ENCODE measurements around the gene SIGLEC5. TPM values are rescaled to one million over a fixed set of nuclear protein-coding genes. Genes with fewer than 3 reads are reported as not detected.
"Not testable (repeated sequence)": the region's sequence is repeated elsewhere in the genome, so short reads cannot be mapped to it uniquely, and the experiment has no call there.

SIGLEC5 gene
- total RNA-seq = not detected in 2 replicates

- H3K27me3 Mint-ChIP-seq; H3K4me3 Mint-ChIP-seq; H3K36me3 Mint-ChIP-seq (ENCODE audit: low read depth); H3K9me3 Mint-ChIP-seq; H3K27ac Mint-ChIP-seq; DNase-seq; H3K4me1 Mint-ChIP-seq: not testable (repeated sequence)
- intact Hi-C loops (cut with micrococcal nuclease) = loop anchor here (1.0 kb wide), 1 partner anchor 14 kb away; no protein-coding TSS in a partner anchor
Measured at GRCh38 chr19:51630315-51630714, at the start of gene SIGLEC5. Gene SIGLEC5 (minus strand): TSS chr19:51630401. CDS start chr19:51630335, 66 bp downstream.

GRCh38 chr19:51676566-51677083, 46.4 kb upstream of the SIGLEC5 start:
- Mint-ChIP-seq H3K4me1 (peaks cover 4% of the 10 kb centered on the region), H3K27me3 (peaks cover 9% of the 10 kb centered on the region), H3K36me3 (ENCODE audit: low read depth) (no peaks in the 10 kb centered on the region), H3K27ac (no peak overlapping the region), H3K9me3 (peaks cover 6% of the 10 kb centered on the region), H3K4me3 (no peak overlapping the region)
- DNase-seq = peak; percentile 78
- intact Hi-C loops (cut with micrococcal nuclease) = no loop called here

GRCh38 chr19:51675911-51676565, 45.8 kb upstream of the SIGLEC5 start:
- H3K27me3 Mint-ChIP-seq; H3K27ac Mint-ChIP-seq; H3K4me1 Mint-ChIP-seq; intact Hi-C loops (cut with micrococcal nuclease); H3K36me3 Mint-ChIP-seq (ENCODE audit: low read depth); H3K9me3 Mint-ChIP-seq; H3K4me3 Mint-ChIP-seq: not testable (repeated sequence)
- peak; percentile 59 for DNase-seq

- DNase-seq = peak; percentile 25
- intact Hi-C loops (cut with micrococcal nuclease) = no loop called here
- H3K4me1 Mint-ChIP-seq = no peaks in the 10 kb centered on the region
- H3K36me3 Mint-ChIP-seq (ENCODE audit: low read depth) = no peaks in the 10 kb centered on the region
- H3K27ac Mint-ChIP-seq = no peak overlapping the region
- H3K4me3 Mint-ChIP-seq = no peak overlapping the region
- peaks cover 11% of the 10 kb centered on the region for H3K27me3 Mint-ChIP-seq
- H3K9me3 Mint-ChIP-seq = no peaks in the 10 kb centered on the region
Measured at GRCh38 chr19:51668216-51668615, 38.0 kb upstream of the SIGLEC5 start.

- H3K9me3 Mint-ChIP-seq = no peaks in the 10 kb centered on the region
- intact Hi-C loops (cut with micrococcal nuclease) = no loop called here
- no peaks in the 10 kb centered on the region for H3K36me3 Mint-ChIP-seq (ENCODE audit: low read depth)
- no peaks in the 10 kb centered on the region for H3K4me1 Mint-ChIP-seq
- H3K4me3 Mint-ChIP-seq = no peak overlapping the region
- H3K27ac Mint-ChIP-seq = no peak overlapping the region
- H3K27me3 Mint-ChIP-seq = peaks cover 16% of the 10 kb centered on the region
- DNase-seq = no peak
Measured at GRCh38 chr19:51664997-51665396, 34.8 kb upstream of the SIGLEC5 start.

GRCh38 chr19:51664131-51664530, 33.9 kb upstream of the SIGLEC5 start:
- DNase-seq = no peak
- no peak overlapping the region for H3K27ac Mint-ChIP-seq
- no peaks in the 10 kb centered on the region for H3K36me3 Mint-ChIP-seq (ENCODE audit: low read depth)

GRCh38 chr19:51663650-51664049, 33.4 kb upstream of the SIGLEC5 start:
- DNase-seq = no peak
- Mint-ChIP-seq H3K27me3 (peaks cover 18% of the 10 kb centered on the region), H3K27ac (no peak overlapping the region), H3K9me3 (no peaks in the 10 kb centered on the region), H3K4me3 (no peak overlapping the region), H3K4me1 (no peaks in the 10 kb centered on the region), H3K36me3 (ENCODE audit: low read depth) (no peaks in the 10 kb centered on the region)
- intact Hi-C loops (cut with micrococcal nuclease) = no loop called here

More at GRCh38 chr19:51664131-51664530, 33.9 kb upstream of the SIGLEC5 start:
- no peaks in the 10 kb centered on the region for H3K9me3 Mint-ChIP-seq
- H3K27me3 Mint-ChIP-seq = peaks cover 18% of the 10 kb centered on the region
- H3K4me3 Mint-ChIP-seq = no peak overlapping the region
- intact Hi-C loops (cut with micrococcal nuclease) = no loop called here
- H3K4me1 Mint-ChIP-seq = no peaks in the 10 kb centered on the region

- Mint-ChIP-seq H3K4me3 (no peak overlapping the region), H3K27ac (no peak overlapping the region), H3K27me3 (peaks cover 23% of the 10 kb centered on the region), H3K9me3 (no peaks in the 10 kb centered on the region), H3K36me3 (ENCODE audit: low read depth) (no peaks in the 10 kb centered on the region), H3K4me1 (peaks cover 5% of the 10 kb centered on the region)
- peak; percentile 84 for DNase-seq
- intact Hi-C loops (cut with micrococcal nuclease) = loop anchor here (2.0 kb wide), 1 partner anchor 502 kb away; no protein-coding TSS in a partner anchor
Measured at GRCh38 chr19:51660975-51661600, 30.9 kb upstream of the SIGLEC5 start.

GRCh38 chr19:51654783-51655182, 24.6 kb upstream of the SIGLEC5 start:
- H3K27me3 Mint-ChIP-seq = peaks cover 10% of the 10 kb centered on the region
- DNase-seq = no peak
- no peaks in the 10 kb centered on the region for H3K9me3 Mint-ChIP-seq
- intact Hi-C loops (cut with micrococcal nuclease) = loop anchor here (10.0 kb wide), 1 partner anchor 120 kb away; no protein-coding TSS in a partner anchor
- H3K4me3 Mint-ChIP-seq = no peak overlapping the region
- H3K36me3 Mint-ChIP-seq (ENCODE audit: low read depth) = no peaks in the 10 kb centered on the region
- H3K27ac Mint-ChIP-seq = no peak overlapping the region
- H3K4me1 Mint-ChIP-seq = peaks cover 5% of the 10 kb centered on the region

GRCh38 chr19:51653162-51653561, 23.0 kb upstream of the SIGLEC5 start:
- Mint-ChIP-seq H3K27ac (no peak overlapping the region), H3K36me3 (ENCODE audit: low read depth) (no peaks in the 10 kb centered on the region), H3K4me3 (no peak overlapping the region), H3K27me3 (peaks cover 6% of the 10 kb centered on the region), H3K4me1 (peaks cover 5% of the 10 kb centered on the region), H3K9me3 (no peaks in the 10 kb centered on the region)
- DNase-seq = no peak
- intact Hi-C loops (cut with micrococcal nuclease) = loop anchor here (10.0 kb wide), 1 partner anchor 122 kb away; no protein-coding TSS in a partner anchor

GRCh38 chr19:51652266-51652665, 22.1 kb upstream of the SIGLEC5 start:
- Mint-ChIP-seq H3K4me1 (peaks cover 5% of the 10 kb centered on the region), H3K27ac (no peak overlapping the region), H3K36me3 (ENCODE audit: low read depth) (no peaks in the 10 kb centered on the region), H3K4me3 (no peak overlapping the region), H3K27me3 (peaks cover 4% of the 10 kb centered on the region), H3K9me3 (no peaks in the 10 kb centered on the region)
- intact Hi-C loops (cut with micrococcal nuclease) = loop anchor here (10.0 kb wide), 1 partner anchor 123 kb away; no protein-coding TSS in a partner anchor
- no peak for DNase-seq

GRCh38 chr19:51651216-51651846, 21.1 kb upstream of the SIGLEC5 start:
- Mint-ChIP-seq H3K9me3 (no peaks in the 10 kb centered on the region), H3K36me3 (ENCODE audit: low read depth) (no peaks in the 10 kb centered on the region), H3K27ac (no peak overlapping the region), H3K27me3 (no peaks in the 10 kb centered on the region), H3K4me1 (no peaks in the 10 kb centered on the region), H3K4me3 (no peak overlapping the region)
- no peak for DNase-seq
- intact Hi-C loops (cut with micrococcal nuclease) = loop anchor here (10.0 kb wide), 1 partner anchor 123 kb away; no protein-coding TSS in a partner anchor

- Mint-ChIP-seq H3K27me3 (peaks cover 13% of the 10 kb centered on the region), H3K27ac (no peak overlapping the region), H3K4me1 (peaks cover 5% of the 10 kb centered on the region), H3K4me3 (no peak overlapping the region), H3K36me3 (ENCODE audit: low read depth) (no peaks in the 10 kb centered on the region), H3K9me3 (no peaks in the 10 kb centered on the region)
- no peak for DNase-seq
- intact Hi-C loops (cut with micrococcal nuclease) = no loop called here
Measured at GRCh38 chr19:51647318-51647717, 17.1 kb upstream of the SIGLEC5 start.

GRCh38 chr19:51646730-51647129, 16.5 kb upstream of the SIGLEC5 start, which contains the start of gene SIGLEC14:
Gene SIGLEC14 (minus strand): TSS chr19:51646825. CDS start chr19:51646759, 66 bp downstream.
- H3K27ac Mint-ChIP-seq; intact Hi-C loops (cut with micrococcal nuclease); H3K36me3 Mint-ChIP-seq (ENCODE audit: low read depth); DNase-seq; H3K4me3 Mint-ChIP-seq; H3K4me1 Mint-ChIP-seq; H3K9me3 Mint-ChIP-seq: not testable (repeated sequence)
- peaks cover 13% of the 10 kb centered on the region for H3K27me3 Mint-ChIP-seq
